Stomach (tissue), 9 donors: ENCODE data around the gene MAP3K14. TPM values are rescaled to one million over a fixed set of nuclear protein-coding genes. Genes with fewer than 3 reads are reported as not detected.

ENCODE experiments used
- DNase-seq, 2 donors: peaks; one replicate each; pipeline versions ENCODE4 v3.0.0 to v3.0.0-alpha.2; 2013 to 2019
- H3K27ac ChIP-seq, 5 donors: fragments of 200-600 bp in 4 of 5; sonication (generic) in 4 of 5; one replicate each; pipeline ENCODE4 v1.5.1; 2013 to 2019; ENCODE audit warnings: mild to moderate bottlenecking in 1 of 5, moderate library complexity in 1 of 5
- H3K27me3 ChIP-seq, 3 donors: fragments of 200-600 bp; sonication (generic); one replicate each; pipeline ENCODE4 v1.5.1; 2017 to 2019; ENCODE audit warnings: mixed run types in 1 of 3
- H3K36me3 ChIP-seq, 4 donors: fragments of 200-600 bp; sonication (generic); 1 replicate in 3 of 4; 2 replicates in 1 of 4; pipeline ENCODE4 v1.5.1; 2016 to 2019
- H3K4me1 ChIP-seq, 4 donors: fragments of 200-600 bp; sonication (generic); one replicate each; pipeline ENCODE4 v1.5.1; 2016 to 2019
- H3K4me3 ChIP-seq, 4 donors: fragments of 200-600 bp; sonication (generic) in 3 of 4; one replicate each; pipeline ENCODE4 v1.5.1; 2016 to 2019; ENCODE audit warnings: mild to moderate bottlenecking in 1 of 4
- H3K9me3 ChIP-seq, 4 donors: fragments of 200-600 bp; sonication (generic); one replicate each; pipeline ENCODE4 v1.5.1; 2016 to 2019
- CTCF ChIP-seq, 7 experiments: fragments of 450-650 bp in 4 of 7; fragments of 200-600 bp in 3 of 7; sonication (generic) in 3 of 7; IDR thresholded peaks; one replicate each; pipeline ENCODE4 v1.5.1; 2016 to 2019; ENCODE audit warnings: antibody characterized with exemption in 7 of 7, control low read depth in 2 of 7, mild to moderate bottlenecking in 1 of 7
- EP300 ChIP-seq: sonication (generic); formaldehyde crosslinking; IDR thresholded peaks from one replicate; pipeline ENCODE4 v1.6.1; 2017; ENCODE audit warnings: antibody characterized with exemption
- POLR2A ChIP-seq, 4 donors: fragments of 450-650 bp; IDR thresholded peaks; one replicate each; pipeline ENCODE4 v1.6.1; 2016; ENCODE audit warnings: antibody characterized with exemption in 4 of 4, control low read depth in 2 of 4, mild to moderate bottlenecking in 1 of 4, moderate library complexity in 1 of 4
- POLR2AphosphoS5 ChIP-seq, 3 donors: sonication (generic); formaldehyde crosslinking; IDR thresholded peaks; one replicate each; pipeline ENCODE4 v1.6.1; 2016; ENCODE audit warnings: antibody characterized with exemption in 3 of 3
- WGBS, 5 donors: extraction: QIAGEN DNeasy Blood & Tissue Kit in 3 of 5; methylation state at CpG; one replicate each; pipeline versions ENCODE4 v1.1.5 to v1.1.7; 2013 to 2018; 5-methylcytosine and 5-hydroxymethylcytosine counted together
- intact Hi-C: fragments of 100-400 bp; cut with DNase I; formaldehyde crosslinking; loops from one replicate; pipeline ENCODE4 v1.15.1; 2023; ENCODE audit warnings: low total_unique reads
- polyA plus RNA-seq, 3 donors: library from polyadenylated mRNA; stranded (reverse); fragments of 200-250 nt; gene quantifications; one replicate each; pipeline ENCODE4 v1.2.3, GENCODE V29; 2013
- total RNA-seq, 5 donors: library from RNA; depleted of rRNA; stranded (reverse); fragments of >200 nt; gene quantifications; one replicate each; pipeline versions ENCODE4 v1.1.0 to v1.2.3, GENCODE V29; 2014 to 2016
- donor health status: healthy with polysubstance abuse.
- donor health status: Bipolar disorder and iron deficiency.
- donor health status: healthy.

Gene MAP3K14
- total and polyA plus RNA-seq, 8 donors = 1.2 to 17.7 (median 8.1) TPM

DNA sequence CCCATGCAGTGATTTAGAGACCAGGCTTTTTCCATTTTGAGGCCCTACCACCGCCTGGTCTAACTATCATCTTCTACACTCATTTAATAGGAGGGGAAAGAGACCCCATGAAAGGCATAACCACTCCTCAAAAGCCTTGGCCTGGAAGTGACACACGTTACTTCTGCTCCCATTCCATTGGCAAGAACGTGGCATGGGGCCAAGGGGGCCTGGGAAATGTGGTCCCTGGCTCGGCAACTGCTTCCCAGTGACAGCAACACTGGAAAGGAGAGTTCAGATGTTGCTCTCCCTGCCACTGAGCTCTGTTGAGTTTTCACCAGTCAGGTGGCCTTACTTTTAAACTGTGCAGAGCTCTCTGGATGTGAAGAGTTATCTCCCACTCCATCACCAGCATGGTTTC, 45.2 kb upstream of the MAP3K14 start:
- TF ChIP-seq CTCF (IDR thresholded peaks at IDR 0.05) = no peak
- TF ChIP-seq POLR2AphosphoS5 (IDR thresholded peaks at IDR 0.05) = no peak
- no peak for TF ChIP-seq EP300
- TF ChIP-seq POLR2A (IDR thresholded peaks at IDR 0.05) = no peak
- Histone ChIP-seq H3K9me3 (no peaks in the 10 kb centered on the region), H3K27ac (no peak overlapping the region), H3K27me3 (no peaks in the 10 kb centered on the region), H3K36me3 (no peaks in the 10 kb centered on the region), H3K4me1 (no peaks in the 10 kb centered on the region), H3K4me3 (no peak overlapping the region)
- no peak for DNase-seq
- intact Hi-C loops = no loop called here
- WGBS, 5 donors = 75 to 81% (median 77%) methylated on average over 4 of the region's 4 CpGs

DNA sequence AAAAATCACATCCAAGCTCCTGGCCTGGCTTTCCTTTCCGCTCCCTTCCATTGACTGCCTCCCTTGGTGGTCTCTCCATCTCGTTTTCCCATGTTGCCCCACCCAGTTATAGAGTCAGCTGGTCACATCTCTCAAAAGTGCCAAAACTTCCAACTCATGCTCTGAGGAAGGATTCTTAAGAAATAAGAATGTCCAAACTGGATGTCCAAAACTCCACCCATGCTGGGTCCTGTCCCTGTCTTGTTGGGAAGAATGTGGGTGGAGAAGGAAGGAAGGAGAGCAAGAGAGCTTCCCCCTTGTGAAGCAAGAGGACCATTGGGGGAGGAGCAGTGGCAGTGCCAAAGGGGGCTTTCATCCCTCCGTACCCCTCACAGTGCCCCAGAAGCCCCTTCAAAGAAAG, 44.6 kb upstream of the MAP3K14 start:
- 69 to 87% (median 82%) methylated on average over 3 of the region's 3 CpGs for WGBS, 5 donors
- Histone ChIP-seq H3K27me3 (no peaks in the 10 kb centered on the region), H3K4me1 (no peaks in the 10 kb centered on the region), H3K36me3 (no peaks in the 10 kb centered on the region), H3K27ac (no peak overlapping the region), H3K4me3 (no peak overlapping the region), H3K9me3 (no peaks in the 10 kb centered on the region)
- TF ChIP-seq POLR2A (IDR thresholded peaks at IDR 0.05) (no peak), EP300 (no peak), POLR2AphosphoS5 (IDR thresholded peaks at IDR 0.05) (no peak), CTCF (IDR thresholded peaks at IDR 0.05) (no peak)
- DNase-seq = no peak
- intact Hi-C loops = no loop called here

DNA sequence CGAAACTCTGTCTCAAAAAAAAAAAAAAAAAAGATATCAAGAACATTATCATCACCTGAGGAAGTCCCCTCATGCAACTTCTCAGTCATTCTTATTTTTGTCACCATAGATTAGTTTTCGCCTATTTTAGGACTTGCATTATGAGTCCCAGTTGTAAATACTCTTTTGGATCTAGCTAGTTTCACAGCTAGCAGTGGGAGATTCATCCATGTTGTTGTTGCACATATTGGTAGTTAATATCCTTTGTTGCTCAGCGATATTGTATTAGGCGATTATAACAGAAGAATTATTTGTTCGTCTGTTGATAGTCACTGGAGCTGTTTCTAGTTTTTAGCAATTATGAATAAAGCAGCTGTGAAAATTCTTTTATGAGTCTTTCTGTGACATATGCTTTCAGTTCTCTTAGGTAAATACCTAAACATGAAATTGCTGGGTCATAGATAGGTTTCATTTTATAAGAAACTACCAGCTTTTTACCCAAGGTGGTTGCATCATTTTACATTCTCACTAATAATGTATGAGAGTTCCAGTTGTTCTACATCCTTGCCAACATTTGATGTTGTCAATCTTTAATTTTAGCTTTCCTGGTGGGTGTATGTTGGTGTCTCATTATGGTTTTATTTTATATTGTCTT, 40.7 kb upstream of the MAP3K14 start:
- Histone ChIP-seq H3K9me3 (no peaks in the 10 kb centered on the region), H3K4me3 (no peak overlapping the region), H3K4me1 (no peaks in the 10 kb centered on the region), H3K27ac (no peak overlapping the region), H3K36me3 (no peaks in the 10 kb centered on the region), H3K27me3 (no peaks in the 10 kb centered on the region)
- DNase-seq = no peak
- no peak for TF ChIP-seq CTCF (IDR thresholded peaks at IDR 0.05)
- 89 to 95% (median 91%) methylated on average over 5 of the region's 5 CpGs for WGBS, 5 donors
- intact Hi-C loops = no loop called here

GRCh38 chr17:45355087-45355486, 38.3 kb upstream of the MAP3K14 start:
- no peak for TF ChIP-seq POLR2AphosphoS5 (IDR thresholded peaks at IDR 0.05)
- TF ChIP-seq CTCF (IDR thresholded peaks at IDR 0.05) = no peak
- TF ChIP-seq EP300 = no peak
- TF ChIP-seq POLR2A (IDR thresholded peaks at IDR 0.05) = no peak
- no peak overlapping the region for H3K27ac ChIP-seq
- DNase-seq = no peak
- WGBS, 5 donors = 54 to 58% (median 55%) methylated on average over 2 of the region's 2 CpGs
- no peaks in the 10 kb centered on the region for H3K36me3 ChIP-seq
- no peaks in the 10 kb centered on the region for H3K27me3 ChIP-seq
- peaks cover 0 to 5% (median 0%) of the 10 kb centered on the region in 4 donors for H3K9me3 ChIP-seq
- H3K4me1 ChIP-seq = no peaks in the 10 kb centered on the region
- no peak overlapping the region for H3K4me3 ChIP-seq
- intact Hi-C loops = no loop called here
